Measurements from ENCODE around the gene USP34. TPM values are rescaled to one million over a fixed set of nuclear protein-coding genes. Genes with fewer than 3 reads are reported as not detected.

Gene USP34
- total and polyA plus RNA-seq, 12 donors, result 34.3 to 75.7 (median 58.6) TPM

DNA sequence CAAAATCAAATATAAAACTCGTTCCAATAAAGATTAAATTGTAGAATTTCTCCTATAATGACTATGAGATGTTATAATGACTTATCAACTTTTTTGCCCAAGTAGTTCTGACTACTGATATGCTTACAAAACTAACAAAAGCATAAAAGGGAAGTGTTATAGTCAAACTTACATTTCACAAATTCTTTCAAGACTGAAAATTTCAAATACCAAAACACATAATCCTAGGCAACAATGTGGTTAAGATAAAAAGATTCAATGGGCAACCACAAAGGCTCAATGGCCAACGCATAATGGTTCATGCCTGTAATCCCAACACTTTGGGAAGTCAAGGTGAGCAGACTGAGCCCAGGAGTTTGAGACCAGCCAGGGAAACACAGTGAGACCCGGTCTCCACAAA lies 135.7 kb downstream of the USP34 start:
- TF ChIP-seq, protein P1, sequence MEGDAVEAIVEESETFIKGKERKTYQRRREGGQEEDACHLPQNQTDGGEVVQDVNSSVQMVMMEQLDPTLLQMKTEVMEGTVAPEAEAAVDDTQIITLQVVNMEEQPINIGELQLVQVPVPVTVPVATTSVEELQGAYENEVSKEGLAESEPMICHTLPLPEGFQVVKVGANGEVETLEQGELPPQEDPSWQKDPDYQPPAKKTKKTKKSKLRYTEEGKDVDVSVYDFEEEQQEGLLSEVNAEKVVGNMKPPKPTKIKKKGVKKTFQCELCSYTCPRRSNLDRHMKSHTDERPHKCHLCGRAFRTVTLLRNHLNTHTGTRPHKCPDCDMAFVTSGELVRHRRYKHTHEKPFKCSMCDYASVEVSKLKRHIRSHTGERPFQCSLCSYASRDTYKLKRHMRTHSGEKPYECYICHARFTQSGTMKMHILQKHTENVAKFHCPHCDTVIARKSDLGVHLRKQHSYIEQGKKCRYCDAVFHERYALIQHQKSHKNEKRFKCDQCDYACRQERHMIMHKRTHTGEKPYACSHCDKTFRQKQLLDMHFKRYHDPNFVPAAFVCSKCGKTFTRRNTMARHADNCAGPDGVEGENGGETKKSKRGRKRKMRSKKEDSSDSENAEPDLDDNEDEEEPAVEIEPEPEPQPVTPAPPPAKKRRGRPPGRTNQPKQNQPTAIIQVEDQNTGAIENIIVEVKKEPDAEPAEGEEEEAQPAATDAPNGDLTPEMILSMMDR (IDR thresholded peaks at IDR 0.05), result no peak
- DNase-seq (no peak), ATAC-seq (no peak)
- Histone ChIP-seq H3K9me3 (no peaks in the 10 kb centered on the region), H3K36me3 (peaks cover 0 to 94% (median 22%) of the 10 kb centered on the region in 9 donors), H3K27me3 (no peaks in the 10 kb centered on the region), H3K27ac (no peak overlapping the region), H3K4me3 (no peak overlapping the region), H3K4me1 (peaks cover 0 to 4% (median 0%) of the 10 kb centered on the region in 9 donors)
- intact Hi-C loops (cut with DNase I), result no loop called here
- 96 to 97% methylated on average over 3 of the region's 3 CpGs for WGBS, 2 donors

DNA sequence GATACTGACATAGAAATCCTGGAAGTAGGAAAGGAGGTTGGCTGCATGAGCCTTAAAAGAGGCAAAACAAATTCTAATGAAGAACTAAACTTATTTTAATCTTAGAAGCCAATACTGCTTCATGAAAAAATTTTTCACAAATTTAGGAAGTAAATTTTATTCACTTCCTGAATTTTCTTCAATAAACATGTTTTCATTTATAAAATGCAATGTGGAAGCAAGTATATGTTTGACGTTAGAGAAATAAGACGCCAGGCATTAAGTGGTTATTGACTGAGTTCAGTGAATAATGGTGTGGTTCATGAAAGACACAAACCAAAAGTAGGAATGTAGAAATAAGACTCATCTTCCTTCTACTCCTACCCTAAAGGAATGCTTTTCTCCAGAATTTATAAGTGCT lies 136.4 kb downstream of the USP34 start:
- Histone ChIP-seq H3K36me3 (peaks cover 0 to 94% (median 29%) of the 10 kb centered on the region in 9 donors), H3K27ac (no peak overlapping the region)

GRCh38 chr2:61328707-61329251 lies 142.1 kb downstream of the USP34 start:
- no peaks in the 10 kb centered on the region for H3K9me3 ChIP-seq
- no peak overlapping the region for H3K4me3 ChIP-seq
- peaks cover 0 to 99% (median 30%) of the 10 kb centered on the region in 9 donors for H3K36me3 ChIP-seq
- intact Hi-C loops (cut with DNase I), result no loop called here
- no peak for DNase-seq
- no peaks in the 10 kb centered on the region for H3K4me1 ChIP-seq
- TF ChIP-seq, protein P1 (IDR thresholded peaks at IDR 0.05), result no peak
- no peak overlapping the region for H3K27ac ChIP-seq
- 91 to 93% methylated on average over 11 of the region's 11 CpGs for WGBS, 2 donors
- H3K27me3 ChIP-seq, result no peaks in the 10 kb centered on the region
- no peak for ATAC-seq

More for the DNA sequence above, 136.4 kb downstream of the USP34 start:
- ATAC-seq, result no peak
- DNase-seq, result no peak
- intact Hi-C loops (cut with DNase I), result no loop called here
- Histone ChIP-seq H3K4me1 (peaks cover 0 to 4% (median 0%) of the 10 kb centered on the region in 9 donors), H3K27me3 (no peaks in the 10 kb centered on the region), H3K4me3 (no peak overlapping the region), H3K9me3 (no peaks in the 10 kb centered on the region)
- 86 to 89% methylated on average over 2 of the region's 2 CpGs for WGBS, 2 donors
- TF ChIP-seq, protein P1 (IDR thresholded peaks at IDR 0.05), result no peak

GRCh38 chr2:61327173-61327572 lies 143.7 kb downstream of the USP34 start:
- Histone ChIP-seq H3K4me1 (no peaks in the 10 kb centered on the region), H3K4me3 (no peak overlapping the region), H3K9me3 (no peaks in the 10 kb centered on the region), H3K27ac (no peak overlapping the region), H3K36me3 (peaks cover 0 to 99% (median 33%) of the 10 kb centered on the region in 9 donors), H3K27me3 (no peaks in the 10 kb centered on the region)
- intact Hi-C loops (cut with DNase I), result no loop called here
- TF ChIP-seq, protein P1 (IDR thresholded peaks at IDR 0.05), result no peak
- no peak for DNase-seq
- no peak for ATAC-seq
- WGBS, 2 donors, result 84 to 91% methylated on average over 3 of the region's 3 CpGs

Measured in heart right ventricle (tissue), 16 donors.